ENCODE measurements around the gene RPS6KA2. TPM values are rescaled to one million over a fixed set of nuclear protein-coding genes. Genes with fewer than 3 reads are reported as not detected.
A peak's percentile ranks its signal among the peaks of the same experiment; 100 is the strongest.

The RPS6KA2 gene
- total RNA-seq, 1 experiment from 2014 or later: 12.3 TPM

DNA sequence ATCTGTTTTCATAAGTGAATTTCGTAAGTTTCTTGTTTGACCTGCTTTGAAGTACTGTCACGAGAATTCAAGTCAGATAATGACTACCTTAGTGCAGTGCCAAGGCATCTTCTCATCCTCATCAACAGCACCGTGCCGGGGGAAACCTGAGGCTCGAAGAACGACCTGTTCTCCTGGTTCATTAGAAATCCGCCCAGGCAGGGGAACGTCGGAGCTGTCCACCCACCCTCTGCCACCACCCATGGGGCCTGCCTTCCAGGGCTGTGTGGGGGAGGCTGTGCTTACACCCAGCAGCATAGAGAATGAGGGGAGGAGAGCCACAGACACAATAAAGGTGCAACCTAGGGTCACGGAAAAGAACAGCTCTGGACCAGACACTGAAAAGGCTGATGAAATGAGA lies 142.2 kb downstream of the RPS6KA2 start:
- Histone ChIP-seq H4K91ac (ENCODE audit: insufficient read length, low read depth, low read length) (no peak overlapping the region), H3K79me1 (ENCODE audit: insufficient read depth, low read depth, low read length, poor library complexity, severe bottlenecking) (no peaks in the 10 kb centered on the region), H2AFZ (ENCODE audit: low read length) (no peak overlapping the region), H4K8ac (replicated peaks; ENCODE audit: insufficient read length, low read depth, low read length) (no peak overlapping the region), H3K56ac (ENCODE audit: insufficient read length, low read depth, low read length) (no peak overlapping the region), H2BK5ac (ENCODE audit: insufficient read length, low read length) (no peak overlapping the region), H3K4ac (ENCODE audit: low read depth, low read length) (no peak overlapping the region), H2BK12ac (ENCODE audit: insufficient read length, low read depth, low read length) (no peak overlapping the region), H3K4me1 (ENCODE audit: insufficient read depth, low read length) (peaks cover 5% of the 10 kb centered on the region), H2BK15ac (ENCODE audit: low read depth, low read length) (no peak overlapping the region), H2BK120ac (ENCODE audit: low read depth, low read length, poor library complexity, severe bottlenecking) (no peak overlapping the region), H3K18ac (ENCODE audit: insufficient read length, low read depth, low read length) (no peak overlapping the region), H2AK5ac (ENCODE audit: insufficient read length, low read length) (no peak overlapping the region), H3K27me3 (ENCODE audit: insufficient read depth, low read length) (no peaks in the 10 kb centered on the region), H3K9ac (ENCODE audit: extremely low read depth, insufficient read length, low read length) (no peak overlapping the region), H3T11ph (ENCODE audit: low read length) (no peak overlapping the region), H3K23ac (ENCODE audit: insufficient read length, low read depth, low read length) (no peak overlapping the region), H3K9me3 (ENCODE audit: control insufficient read depth, low read depth, low read length) (no peaks in the 10 kb centered on the region), H3K14ac (ENCODE audit: insufficient read depth, low read length) (no peak overlapping the region), H3K23me2 (ENCODE audit: insufficient read length, low read depth, low read length, poor library complexity, severe bottlenecking) (no peaks in the 10 kb centered on the region), H3K27ac (ENCODE audit: insufficient read length, low read depth, low read length) (no peak overlapping the region), H4K20me1 (ENCODE audit: control insufficient read depth, insufficient read depth, insufficient read length) (no peaks in the 10 kb centered on the region), H3K79me2 (ENCODE audit: insufficient read depth, low read length) (no peaks in the 10 kb centered on the region), H2BK20ac (ENCODE audit: low read depth, low read length, poor library complexity, severe bottlenecking) (no peak overlapping the region), H4K5ac (ENCODE audit: insufficient read length, low read depth, low read length) (no peak overlapping the region), H3K4me2 (ENCODE audit: insufficient read depth, insufficient read length, low read length) (no peak overlapping the region)
- TF ChIP-seq, protein P1, sequence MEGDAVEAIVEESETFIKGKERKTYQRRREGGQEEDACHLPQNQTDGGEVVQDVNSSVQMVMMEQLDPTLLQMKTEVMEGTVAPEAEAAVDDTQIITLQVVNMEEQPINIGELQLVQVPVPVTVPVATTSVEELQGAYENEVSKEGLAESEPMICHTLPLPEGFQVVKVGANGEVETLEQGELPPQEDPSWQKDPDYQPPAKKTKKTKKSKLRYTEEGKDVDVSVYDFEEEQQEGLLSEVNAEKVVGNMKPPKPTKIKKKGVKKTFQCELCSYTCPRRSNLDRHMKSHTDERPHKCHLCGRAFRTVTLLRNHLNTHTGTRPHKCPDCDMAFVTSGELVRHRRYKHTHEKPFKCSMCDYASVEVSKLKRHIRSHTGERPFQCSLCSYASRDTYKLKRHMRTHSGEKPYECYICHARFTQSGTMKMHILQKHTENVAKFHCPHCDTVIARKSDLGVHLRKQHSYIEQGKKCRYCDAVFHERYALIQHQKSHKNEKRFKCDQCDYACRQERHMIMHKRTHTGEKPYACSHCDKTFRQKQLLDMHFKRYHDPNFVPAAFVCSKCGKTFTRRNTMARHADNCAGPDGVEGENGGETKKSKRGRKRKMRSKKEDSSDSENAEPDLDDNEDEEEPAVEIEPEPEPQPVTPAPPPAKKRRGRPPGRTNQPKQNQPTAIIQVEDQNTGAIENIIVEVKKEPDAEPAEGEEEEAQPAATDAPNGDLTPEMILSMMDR (conservative IDR thresholded peaks at IDR 0.05): no peak
- Mint-ChIP-seq H3K4me3 (no peak overlapping the region), H3K36me3 (ENCODE audit: insufficient read depth in 1 of 3, low read depth in 3 of 3) (peaks cover 12 to 23% (median 14%) of the 10 kb centered on the region in 3 experiments), H3K27me3 (ENCODE audit: low read depth) (no peaks in the 10 kb centered on the region), H3K27ac (peak overlapping the region in 1 of 3 experiments; percentile 51; a peak in 1 of 7 replicates), H3K9me3 (no peaks in the 10 kb centered on the region), H3K4me1 (peaks cover 18 to 25% of the 10 kb centered on the region in 2 experiments)
- DNase-seq: no peak
- no CpG with 5 or more reads among the region's 10 CpGs for WGBS (ENCODE audit: extremely low coverage, insufficient read length, low lambda C conversion rate)
